ENCODE results near the gene ZNF207.
"Not testable (repeated sequence)": the region's sequence is repeated elsewhere in the genome, so short reads cannot be mapped to it uniquely, and the experiment has no call there.

Gene ZNF207

GRCh38 chr17:32386844-32387243, 36.9 kb downstream of the ZNF207 start:
- no peak for DNase-seq (ENCODE audit: low read depth in 2 of 2)

GRCh38 chr17:32388128-32388527, 38.2 kb downstream of the ZNF207 start:
- DNase-seq (ENCODE audit: low read depth in 2 of 2): not testable (repeated sequence)

GRCh38 chr17:32388613-32389459, 38.9 kb downstream of the ZNF207 start:
- no peak for DNase-seq (ENCODE audit: low read depth in 2 of 2)

- no peak for DNase-seq (ENCODE audit: low read depth in 2 of 2)
These were observed 43.9 kb downstream of the ZNF207 start for GRCh38 chr17:32393904-32394303.

GRCh38 chr17:32396343-32396742, 46.4 kb downstream of the ZNF207 start:
- no peak for DNase-seq (ENCODE audit: low read depth in 2 of 2)

GRCh38 chr17:32398946-32399345, 49.0 kb downstream of the ZNF207 start:
- no peak for DNase-seq (ENCODE audit: low read depth in 2 of 2)

- DNase-seq (ENCODE audit: low read depth in 2 of 2): not testable (repeated sequence)
These were observed 60.1 kb downstream of the ZNF207 start for GRCh38 chr17:32410085-32410484.

- DNase-seq (ENCODE audit: low read depth in 2 of 2): no peak
These were observed 76.9 kb downstream of the ZNF207 start for GRCh38 chr17:32426894-32427293.

GRCh38 chr17:32429598-32429997, 79.6 kb downstream of the ZNF207 start:
- DNase-seq (ENCODE audit: low read depth in 2 of 2): no peak

Measured in fibroblast of skin of left quadriceps (primary cell).